Ovary (tissue), 9 donors: Measurements from ENCODE around the gene GASK1A. TPM values are rescaled to one million over a fixed set of nuclear protein-coding genes. Genes with fewer than 3 reads are reported as not detected.

Experiments
- DNase-seq, 5 donors: peaks; one replicate each; pipeline ENCODE4 v3.0.0-alpha.2; 2019 to 2020
- H3K27ac ChIP-seq, 2 donors: fragments of 200-600 bp; one replicate each; pipeline versions ENCODE4 v1.5.1 to v1.8.0; 2019 to 2022
- H3K27me3 ChIP-seq: fragments of 200-600 bp; one replicate; pipeline ENCODE4 v1.8.0; 2022
- H3K36me3 ChIP-seq: fragments of 200-600 bp; sonication (generic); one replicate; pipeline ENCODE4 v1.5.1; 2019
- H3K4me1 ChIP-seq: one replicate; pipeline ENCODE4 v1.8.1; 2013; ENCODE audit warnings: mild to moderate bottlenecking, moderate library complexity; ENCODE audit not compliant: insufficient read depth
- H3K4me3 ChIP-seq: fragments of 200-600 bp; sonication (generic); one replicate; pipeline ENCODE4 v1.5.1; 2017
- H3K9me3 ChIP-seq, 2 donors: fragments of 200-600 bp in 1 of 2; sonication (generic) in 1 of 2; one replicate each; pipeline versions ENCODE4 v1.5.1 to v1.8.1; 2013 to 2019; ENCODE audit warnings: mild to moderate bottlenecking in 1 of 2, moderate library complexity in 1 of 2
- CTCF ChIP-seq, 3 donors: fragments of 450-650 bp in 2 of 3; fragments of 200-600 bp in 1 of 3; IDR thresholded peaks; one replicate each; pipeline versions ENCODE4 v1.5.1 to v1.8.0; 2016 to 2022; ENCODE audit warnings: antibody characterized with exemption in 3 of 3, mild to moderate bottlenecking in 1 of 3
- EP300 ChIP-seq: sonication (generic); formaldehyde crosslinking; IDR thresholded peaks from one replicate; pipeline ENCODE4 v1.6.1; 2017; ENCODE audit warnings: antibody characterized with exemption
- POLR2A ChIP-seq: fragments of 450-650 bp; IDR thresholded peaks from one replicate; pipeline ENCODE4 v1.6.1; 2017; ENCODE audit warnings: antibody characterized with exemption, mild to moderate bottlenecking, moderate library complexity
- WGBS, 3 donors: extraction: QIAGEN DNeasy Blood & Tissue Kit in 1 of 3; methylation state at CpG; one replicate each; pipeline versions ENCODE4 v1.1.5 to v1.1.7; 2013 to 2017; 5-methylcytosine and 5-hydroxymethylcytosine counted together
- intact Hi-C, 4 donors: fragments of 100-400 bp; cut with DNase I; formaldehyde crosslinking; loops; one replicate each; pipeline versions ENCODE4 v1.11.0 to v1.15.1; 2022 to 2023
- polyA plus RNA-seq, 2 donors: library from polyadenylated mRNA; stranded (reverse); fragments of 200-250 nt in 1 of 2; fragments of 350-450 nt in 1 of 2; fragmentation: Illumina TruSeq in 1 of 2; extraction: RNeasy Lipid Tissue Mini Kit (QIAGEN cat#74804) in 1 of 2; gene quantifications; one replicate each; pipeline ENCODE4 v1.2.3, GENCODE V29; 2013 to 2014
- total RNA-seq, 7 donors: library from RNA; depleted of rRNA in 2 of 7; stranded (reverse); fragments of >200 nt in 2 of 7; fragmentation: NEBNext Ultra II Directional in 3 of 7; extraction: Animal tissue kit (Norgen Biotek cat#: 25700) in 3 of 7; gene quantifications; one replicate each; pipeline versions ENCODE4 v1.1.0 to v1.2.4, GENCODE V29; 2016 to 2023
- donor health status: DM: no; HTN: no; CAD: no; lungs with moderate emphysema.
- donor health status: DM: no; HTN: no; CAD: no.
- donor health status: Bipolar disorder and iron deficiency.
- donor health status: DM: yes; HTN: yes; CAD: no.
- donor health status: DM: no; HTN: no; CAD: no.
- donor health status: DM: yes; HTN: yes; CAD: no.

GASK1A gene
- total and polyA plus RNA-seq, 9 donors = 5.4 to 41.3 (median 19.4) TPM

DNA sequence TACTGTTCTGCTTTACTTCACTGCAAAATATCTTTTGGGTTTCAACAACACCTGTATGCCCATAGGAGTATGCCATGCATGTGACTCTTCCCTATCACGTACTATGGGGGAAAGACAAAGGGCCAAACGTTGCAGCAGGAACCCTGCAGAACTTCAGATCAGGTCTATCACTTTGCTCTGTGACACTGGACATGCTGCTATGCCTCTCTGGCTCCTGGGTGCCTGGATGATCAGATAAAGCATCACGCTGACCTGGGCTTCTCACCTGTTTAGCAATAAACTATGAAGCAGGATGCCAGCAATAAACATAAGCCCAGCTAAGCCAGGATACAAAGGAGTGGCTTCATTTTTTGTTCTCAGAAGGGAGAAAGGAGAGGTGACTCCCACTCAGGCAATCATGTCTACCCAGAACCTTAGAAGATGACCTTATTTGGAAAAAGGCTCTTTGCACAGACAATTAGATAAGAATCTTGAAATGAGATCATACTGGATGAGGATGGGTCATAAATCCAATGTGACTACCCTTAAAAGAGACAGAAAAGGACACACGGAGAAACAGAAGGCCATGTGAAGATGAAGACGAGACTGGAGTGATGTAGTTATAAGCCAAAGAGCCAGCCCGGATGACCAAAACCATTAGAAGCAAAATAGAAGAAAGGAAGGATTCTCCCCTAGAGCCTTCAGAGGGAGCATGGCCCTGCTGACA is 107.5 kb downstream of the GASK1A start:
- intact Hi-C loops = no loop called here
- DNase-seq = no peak
- no peak overlapping the region for H3K27ac ChIP-seq
- H3K4me1 ChIP-seq = no peaks in the 10 kb centered on the region
- 84 to 90% (median 89%) methylated on average over 6 of the region's 6 CpGs for WGBS, 3 donors
- H3K36me3 ChIP-seq = no peaks in the 10 kb centered on the region
- H3K9me3 ChIP-seq = no peaks in the 10 kb centered on the region
- no peak overlapping the region for H3K4me3 ChIP-seq
- TF ChIP-seq EP300 = no peak
- TF ChIP-seq CTCF (IDR thresholded peaks at IDR 0.05) = no peak
- TF ChIP-seq POLR2A = no peak
- H3K27me3 ChIP-seq = no peaks in the 10 kb centered on the region

GRCh38 chr3:43087249-43087776 is 108.2 kb downstream of the GASK1A start:
- DNase-seq = no peak
- no peak overlapping the region for H3K4me3 ChIP-seq
- no peaks in the 10 kb centered on the region for H3K9me3 ChIP-seq
- no peaks in the 10 kb centered on the region for H3K4me1 ChIP-seq
- H3K36me3 ChIP-seq = no peaks in the 10 kb centered on the region
- TF ChIP-seq CTCF (IDR thresholded peaks at IDR 0.05) = no peak
- no peak for TF ChIP-seq POLR2A
- no peak for TF ChIP-seq EP300
- intact Hi-C loops = no loop called here
- H3K27me3 ChIP-seq = no peaks in the 10 kb centered on the region
- no peak overlapping the region for H3K27ac ChIP-seq
- 92 to 98% (median 97%) methylated on average over 5 of the region's 5 CpGs for WGBS, 3 donors

DNA sequence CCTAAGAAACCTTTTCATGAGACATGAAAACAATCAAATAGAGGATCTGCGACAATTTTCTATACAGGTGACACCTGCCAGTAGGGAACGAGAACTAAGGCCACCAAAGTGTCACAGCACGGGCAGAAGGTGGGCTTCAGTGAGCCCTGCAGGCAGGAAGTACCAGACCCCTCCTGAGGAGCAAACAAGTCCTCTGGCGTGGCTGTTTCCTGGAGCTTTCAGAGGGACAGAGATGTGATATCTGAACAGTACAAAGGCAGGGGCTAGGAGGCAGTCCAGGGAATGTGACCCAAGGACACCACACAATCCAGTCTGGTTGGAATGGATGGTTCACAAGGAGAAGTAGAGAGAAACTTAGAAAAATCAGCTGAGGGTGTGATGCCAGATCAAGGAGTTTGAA is 110.0 kb downstream of the GASK1A start:
- 91 to 96% (median 95%) methylated on average over 4 of the region's 4 CpGs for WGBS, 3 donors
- no peak for DNase-seq
- H3K4me3 ChIP-seq = no peak overlapping the region
- H3K4me1 ChIP-seq = no peaks in the 10 kb centered on the region
- H3K9me3 ChIP-seq = no peaks in the 10 kb centered on the region
- intact Hi-C loops = no loop called here
- H3K27ac ChIP-seq = no peak overlapping the region
- no peaks in the 10 kb centered on the region for H3K36me3 ChIP-seq
- H3K27me3 ChIP-seq = no peaks in the 10 kb centered on the region
- TF ChIP-seq EP300 = no peak
- no peak for TF ChIP-seq CTCF (IDR thresholded peaks at IDR 0.05)
- no peak for TF ChIP-seq POLR2A

DNA sequence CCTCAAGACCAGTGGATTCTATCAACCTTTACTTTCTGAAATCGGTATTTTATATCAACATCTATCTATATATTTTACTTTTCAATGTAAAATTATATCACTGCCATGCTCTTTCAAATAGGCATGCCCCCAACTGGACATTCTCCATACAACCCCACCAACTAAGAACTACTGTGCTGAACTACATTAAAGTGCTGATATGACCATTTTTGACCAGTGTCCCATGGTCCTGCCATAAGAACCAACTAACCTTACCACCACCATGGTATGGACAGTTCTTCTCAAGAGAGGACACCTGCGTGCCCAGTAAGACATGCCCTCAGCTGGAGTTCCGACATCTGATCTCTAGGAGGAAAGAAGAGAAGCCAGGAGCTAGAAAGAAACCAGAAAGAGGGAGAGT is 111.1 kb downstream of the GASK1A start:
- no peak overlapping the region for H3K4me3 ChIP-seq
- no peak overlapping the region for H3K27ac ChIP-seq
- H3K27me3 ChIP-seq = no peaks in the 10 kb centered on the region
- H3K4me1 ChIP-seq = no peaks in the 10 kb centered on the region
- intact Hi-C loops = loop anchor here in 1 of 4 donors (10.0 kb wide), 1 partner anchor 125 kb away; no protein-coding TSS in a partner anchor
- TF ChIP-seq EP300 (no peak), CTCF (IDR thresholded peaks at IDR 0.05) (no peak), POLR2A (no peak)
- H3K36me3 ChIP-seq = no peaks in the 10 kb centered on the region
- no peaks in the 10 kb centered on the region for H3K9me3 ChIP-seq
- 91 to 98% (median 94%) methylated on average over 3 of the region's 3 CpGs for WGBS, 3 donors
- DNase-seq = no peak
